ENCODE results near the gene PSD2. TPM values are rescaled to one million over a fixed set of nuclear protein-coding genes. Genes with fewer than 3 reads are reported as not detected.

PSD2 gene
- total and polyA plus RNA-seq, 2 of the 13 experiments (the other 11 are each of a cell fraction or from before 2014, with no cell fraction given), result 0.07 TPM; not detected in 1

GRCh38 chr5:139855946-139856540 is 60.4 kb downstream of the PSD2 start:
- Histone ChIP-seq H3K9me3 (ENCODE audit: low read length) (no peaks in the 10 kb centered on the region), H3K27me3 (ENCODE audit: control insufficient read depth in 1 of 2, insufficient read depth in 2 of 2, low read length in 2 of 2) (peaks cover 4 to 73% of the 10 kb centered on the region in 2 experiments; a peak in 3 of 5 replicates), H3K9ac (ENCODE audit: insufficient read depth, low read depth, low read length) (no peak overlapping the region), H3K4me3 (replicated peaks in 1 of 3; ENCODE audit: insufficient read depth in 1 of 3, low read depth in 2 of 3, low read length in 3 of 3) (no peak overlapping the region), H3K4me2 (ENCODE audit: low read depth, low read length) (no peak overlapping the region), H3K4me1 (ENCODE audit: insufficient read depth, low read length) (no peaks in the 10 kb centered on the region), H3K27ac (ENCODE audit: extremely low read length, insufficient read depth, low read length) (no peak overlapping the region), H3K79me2 (ENCODE audit: insufficient read depth, low read length) (no peaks in the 10 kb centered on the region), H2AFZ (ENCODE audit: low read length) (no peak overlapping the region), H4K20me1 (ENCODE audit: insufficient read depth, low read length) (no peaks in the 10 kb centered on the region), H3K36me3 (replicated peaks in 1 of 2; ENCODE audit: control insufficient read depth in 1 of 2, insufficient read depth in 2 of 2, low read length in 2 of 2) (no peaks in the 10 kb centered on the region)
- DNase-seq (ENCODE audit: low spot score), result no peak
- in situ Hi-C loops (cut with HindIII; ENCODE audit: extremely low pct_ligation_motif_present, low pct_unique_long_range_greater_than_20kb), result no loop called here
- ATAC-seq, result no peak
- 28% methylated on average over 3 of the region's 6 CpGs for WGBS (ENCODE audit: low lambda C conversion rate)
- intact Hi-C loops (cut with micrococcal nuclease; ENCODE audit: unreplicated experiment), result no loop called here
- no TSS peak for BruUV-seq (replicated peaks)
- no peak for FAIRE-seq
- POLR2A ChIA-PET, result no interaction called here
- CTCF ChIA-PET (ENCODE audit: low intra/inter-chr PET ratio, low total read pairs), result no interaction called here
- TF ChIP-seq, protein P1, sequence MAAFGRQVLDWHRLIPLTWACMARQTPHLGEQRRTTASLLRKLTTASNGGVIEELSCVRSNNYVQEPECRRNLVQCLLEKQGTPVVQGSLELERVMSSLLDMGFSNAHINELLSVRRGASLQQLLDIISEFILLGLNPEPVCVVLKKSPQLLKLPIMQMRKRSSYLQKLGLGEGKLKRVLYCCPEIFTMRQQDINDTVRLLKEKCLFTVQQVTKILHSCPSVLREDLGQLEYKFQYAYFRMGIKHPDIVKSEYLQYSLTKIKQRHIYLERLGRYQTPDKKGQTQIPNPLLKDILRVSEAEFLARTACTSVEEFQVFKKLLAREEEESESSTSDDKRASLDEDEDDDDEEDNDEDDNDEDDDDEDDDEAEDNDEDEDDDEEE (CRISPR knock-in tag; IDR thresholded peaks at IDR 0.05), result no peak
- TF ChIP-seq EEA1 (CRISPR knock-in tag; IDR thresholded peaks at IDR 0.05; ENCODE audit: borderline replicate concordance) (no peak), FOXO1 (CRISPR knock-in tag; IDR thresholded peaks at IDR 0.05) (no peak), ZNF230 (CRISPR knock-in tag; IDR thresholded peaks at IDR 0.05) (no peak), ZNF30 (CRISPR knock-in tag; IDR thresholded peaks at IDR 0.05) (no peak), ZNF710 (CRISPR knock-in tag; IDR thresholded peaks at IDR 0.05; ENCODE audit: borderline replicate concordance) (no peak), ZNF326 (CRISPR knock-in tag; IDR thresholded peaks at IDR 0.05; ENCODE audit: borderline replicate concordance) (no peak), GTF3A (CRISPR knock-in tag; conservative IDR thresholded peaks at IDR 0.05) (no peak), ZNF569 (CRISPR knock-in tag; IDR thresholded peaks at IDR 0.05; ENCODE audit: borderline replicate concordance) (no peak), MNT (IDR thresholded peaks at IDR 0.05) (no peak)
- TF ChIP-seq, protein P2, sequence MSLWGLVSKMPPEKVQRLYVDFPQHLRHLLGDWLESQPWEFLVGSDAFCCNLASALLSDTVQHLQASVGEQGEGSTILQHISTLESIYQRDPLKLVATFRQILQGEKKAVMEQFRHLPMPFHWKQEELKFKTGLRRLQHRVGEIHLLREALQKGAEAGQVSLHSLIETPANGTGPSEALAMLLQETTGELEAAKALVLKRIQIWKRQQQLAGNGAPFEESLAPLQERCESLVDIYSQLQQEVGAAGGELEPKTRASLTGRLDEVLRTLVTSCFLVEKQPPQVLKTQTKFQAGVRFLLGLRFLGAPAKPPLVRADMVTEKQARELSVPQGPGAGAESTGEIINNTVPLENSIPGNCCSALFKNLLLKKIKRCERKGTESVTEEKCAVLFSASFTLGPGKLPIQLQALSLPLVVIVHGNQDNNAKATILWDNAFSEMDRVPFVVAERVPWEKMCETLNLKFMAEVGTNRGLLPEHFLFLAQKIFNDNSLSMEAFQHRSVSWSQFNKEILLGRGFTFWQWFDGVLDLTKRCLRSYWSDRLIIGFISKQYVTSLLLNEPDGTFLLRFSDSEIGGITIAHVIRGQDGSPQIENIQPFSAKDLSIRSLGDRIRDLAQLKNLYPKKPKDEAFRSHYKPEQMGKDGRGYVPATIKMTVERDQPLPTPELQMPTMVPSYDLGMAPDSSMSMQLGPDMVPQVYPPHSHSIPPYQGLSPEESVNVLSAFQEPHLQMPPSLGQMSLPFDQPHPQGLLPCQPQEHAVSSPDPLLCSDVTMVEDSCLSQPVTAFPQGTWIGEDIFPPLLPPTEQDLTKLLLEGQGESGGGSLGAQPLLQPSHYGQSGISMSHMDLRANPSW (CRISPR knock-in tag; IDR thresholded peaks at IDR 0.05; ENCODE audit: borderline replicate concordance), result no peak

Data from HepG2 (cell line).